ENCODE data around the gene SETD1B.

The SETD1B gene

GRCh38 chr12:121816925-121817647 is 13.3 kb downstream of the SETD1B start:
- no peak for DNase-seq (ENCODE audit: low read depth)
- H3K4me3 ChIP-seq (ENCODE audit: low read length): no peak overlapping the region
- TF ChIP-seq CTCF (conservative IDR thresholded peaks at IDR 0.05; ENCODE audit: low read length): no peak

DNA sequence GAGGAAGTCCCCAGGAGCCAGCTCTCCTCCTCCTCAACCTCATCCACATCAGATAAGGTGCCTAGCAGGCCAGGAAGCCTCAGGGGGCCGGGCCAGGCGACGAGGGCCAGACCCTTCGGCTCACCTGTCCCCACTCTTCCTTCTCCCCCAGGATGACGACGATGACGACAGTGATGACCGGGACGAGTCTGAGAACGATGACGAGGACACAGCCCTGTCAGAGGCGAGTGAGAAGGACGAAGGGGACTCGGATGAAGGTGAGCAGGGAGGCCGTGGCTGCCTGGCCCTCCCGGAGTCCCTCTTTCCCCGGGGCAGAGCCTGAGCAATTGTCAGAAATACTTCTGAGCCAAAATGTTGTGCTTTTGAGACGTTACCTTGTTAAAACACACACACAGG is 13.8 kb downstream of the SETD1B start:
- TF ChIP-seq CTCF (conservative IDR thresholded peaks at IDR 0.05; ENCODE audit: low read length): no peak
- H3K4me3 ChIP-seq (ENCODE audit: low read length): no peak overlapping the region
- no peak for DNase-seq (ENCODE audit: low read depth)

GRCh38 chr12:121819212-121819949 is 15.6 kb downstream of the SETD1B start:
- no peak overlapping the region for H3K4me3 ChIP-seq (ENCODE audit: low read length)
- no peak for TF ChIP-seq CTCF (conservative IDR thresholded peaks at IDR 0.05; ENCODE audit: low read length)
- no peak for DNase-seq (ENCODE audit: low read depth)

GRCh38 chr12:121820056-121820455 is 16.2 kb downstream of the SETD1B start:
- TF ChIP-seq CTCF (conservative IDR thresholded peaks at IDR 0.05; ENCODE audit: low read length): no peak
- H3K4me3 ChIP-seq (ENCODE audit: low read length): no peak overlapping the region
- no peak for DNase-seq (ENCODE audit: low read depth)

GRCh38 chr12:121822393-121823100 is 18.7 kb downstream of the SETD1B start:
- TF ChIP-seq CTCF (conservative IDR thresholded peaks at IDR 0.05; ENCODE audit: low read length): no peak
- no peak for DNase-seq (ENCODE audit: low read depth)
- no peak overlapping the region for H3K4me3 ChIP-seq (ENCODE audit: low read length)

GRCh38 chr12:121823101-121823726 is 19.4 kb downstream of the SETD1B start:
- H3K4me3 ChIP-seq (ENCODE audit: low read length): no peak overlapping the region
- DNase-seq (ENCODE audit: low read depth): no peak
- TF ChIP-seq CTCF (conservative IDR thresholded peaks at IDR 0.05; ENCODE audit: low read length): no peak
